Activated CD8-positive, alpha-beta memory T cell treated with anti-CD3 and anti-CD28 coated beads for 4 hours (primary cell): ENCODE data around the gene PEX11G.

Experiments
- DNase-seq, 2 donors: peaks; one replicate each; pipeline ENCODE4 v3.0.0-alpha.2; 2020; ENCODE audit warnings: low read depth in 2 of 2

The PEX11G gene

GRCh38 chr19:7494416-7495098 lies 5.7 kb upstream of the PEX11G start:
- no peak for DNase-seq

DNA sequence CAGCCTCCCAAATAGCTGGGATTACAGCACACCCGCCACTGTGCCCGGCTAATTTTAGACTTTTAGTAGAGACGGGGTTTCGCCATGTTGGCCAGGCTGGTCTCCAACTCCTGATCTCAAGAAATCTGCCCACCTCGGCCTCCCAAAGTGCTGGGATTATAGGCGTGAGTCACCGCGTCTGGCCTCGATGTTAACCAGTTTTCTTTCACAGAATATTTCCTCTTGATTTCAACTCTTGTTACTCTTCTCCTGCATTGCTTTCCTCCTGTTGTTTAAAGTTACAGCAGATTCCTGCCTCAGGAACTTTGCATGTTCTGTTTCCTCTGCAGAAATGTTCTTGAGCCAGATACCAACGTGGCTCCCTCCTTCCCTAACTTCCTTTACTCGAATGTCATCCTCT lies 3.7 kb upstream of the PEX11G start:
- DNase-seq: no peak

DNA sequence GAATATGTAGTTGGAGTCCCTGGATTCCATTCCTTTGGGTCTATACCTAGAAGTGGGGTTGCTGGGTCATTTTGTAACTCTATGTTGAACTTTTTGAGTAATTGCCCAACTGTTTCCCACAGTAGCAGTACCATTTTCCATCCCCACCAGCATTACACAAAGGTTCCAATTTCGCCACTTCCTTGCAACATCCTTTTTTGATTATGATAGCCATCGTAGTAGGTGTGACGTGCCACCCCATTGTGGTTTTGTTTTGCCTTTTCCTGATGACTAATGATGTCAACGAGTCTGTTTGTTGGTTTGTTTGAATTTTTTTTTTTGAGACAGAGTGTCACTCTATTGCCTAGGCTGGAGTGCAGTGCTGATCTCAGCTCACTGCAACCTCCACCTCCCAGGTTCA lies 3.3 kb upstream of the PEX11G start:
- DNase-seq: peak in 1 of 2 donors; percentile 38

DNA sequence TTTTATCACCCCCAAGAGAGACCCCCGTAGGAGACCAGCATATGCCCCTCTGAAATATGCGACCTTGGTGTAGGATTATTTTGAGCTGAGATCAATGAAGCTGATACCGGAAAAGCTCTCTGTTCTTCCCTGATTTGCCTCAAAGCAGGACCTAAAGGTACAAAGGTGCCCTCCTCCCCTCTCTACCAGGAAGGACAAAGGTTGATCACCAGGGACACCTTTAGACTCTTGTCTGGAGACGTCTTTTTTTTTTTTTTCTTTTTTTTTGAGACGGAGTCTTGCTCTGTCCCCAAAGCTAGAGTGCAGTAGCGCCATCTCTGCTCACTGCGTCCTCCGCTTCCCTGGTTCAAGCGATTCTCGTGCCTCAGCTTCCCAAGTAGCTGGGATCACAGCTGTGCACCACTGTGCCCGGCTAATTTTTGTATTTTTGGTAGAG lies 792 bp upstream of the PEX11G start:
- no peak for DNase-seq

DNA sequence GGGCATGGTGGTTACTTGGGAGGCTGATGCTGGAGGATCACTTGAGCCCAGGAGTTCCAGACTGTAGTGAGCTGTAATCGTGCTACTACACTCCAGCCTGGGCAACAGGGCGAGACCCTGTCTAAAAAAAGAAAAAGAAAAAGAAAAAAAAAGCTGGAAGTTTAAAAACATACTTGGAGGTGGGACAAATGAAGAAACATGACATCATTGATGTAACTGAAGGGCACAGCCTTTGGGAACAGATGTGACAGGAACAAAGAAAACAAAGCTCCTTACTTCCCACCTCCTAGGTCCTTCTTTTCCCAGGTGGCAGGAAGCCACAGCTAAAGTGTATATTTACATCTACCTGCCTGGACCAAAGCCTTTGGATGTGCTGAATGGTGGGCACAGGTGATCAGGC lies 1.9 kb downstream of the PEX11G start:
- no peak for DNase-seq

GRCh38 chr19:7483720-7484201 lies 5.1 kb downstream of the PEX11G start:
- no peak for DNase-seq

- no peak for DNase-seq
Observed at GRCh38 chr19:7482584-7483439, 6.0 kb downstream of the PEX11G start.

DNA sequence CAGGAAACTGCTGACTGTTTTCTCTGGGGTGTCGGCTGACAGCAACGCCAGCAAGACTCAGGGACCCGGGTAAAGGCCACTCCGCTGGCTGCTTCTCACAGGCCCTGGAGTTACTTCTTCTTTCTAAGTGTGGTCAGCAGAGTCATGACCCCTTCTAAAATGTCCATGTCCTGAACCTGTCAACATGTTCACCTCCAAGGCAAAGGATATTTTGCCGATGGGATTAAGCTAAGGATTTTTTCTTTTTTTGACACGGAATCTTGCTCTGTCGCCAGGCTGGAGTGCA lies 7.9 kb downstream of the PEX11G start:
- DNase-seq: no peak

- DNase-seq: no peak
Observed at GRCh38 chr19:7480222-7480969, 8.4 kb downstream of the PEX11G start.

DNA sequence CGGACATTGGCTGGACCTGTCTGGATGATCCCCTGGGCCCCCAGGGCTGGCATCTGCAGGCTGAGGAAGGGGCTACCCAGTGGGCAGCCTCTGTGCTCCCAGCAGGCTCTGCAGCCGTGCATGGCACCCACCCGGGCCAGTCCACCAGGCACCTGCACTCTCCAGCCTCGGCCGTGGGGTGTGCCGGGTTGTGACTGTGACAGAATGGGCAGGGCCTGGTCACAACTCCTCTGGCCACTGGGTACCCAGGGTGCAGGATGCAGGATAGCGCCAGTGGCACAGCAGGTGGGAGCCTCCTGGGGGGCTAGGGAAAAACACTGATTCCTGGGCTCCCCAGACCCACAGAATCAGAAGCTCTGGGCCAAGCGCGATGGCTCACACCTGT lies 10.0 kb downstream of the PEX11G start:
- DNase-seq: no peak

- DNase-seq: no peak
Observed at GRCh38 chr19:7478173-7478842, 10.5 kb downstream of the PEX11G start.

DNA sequence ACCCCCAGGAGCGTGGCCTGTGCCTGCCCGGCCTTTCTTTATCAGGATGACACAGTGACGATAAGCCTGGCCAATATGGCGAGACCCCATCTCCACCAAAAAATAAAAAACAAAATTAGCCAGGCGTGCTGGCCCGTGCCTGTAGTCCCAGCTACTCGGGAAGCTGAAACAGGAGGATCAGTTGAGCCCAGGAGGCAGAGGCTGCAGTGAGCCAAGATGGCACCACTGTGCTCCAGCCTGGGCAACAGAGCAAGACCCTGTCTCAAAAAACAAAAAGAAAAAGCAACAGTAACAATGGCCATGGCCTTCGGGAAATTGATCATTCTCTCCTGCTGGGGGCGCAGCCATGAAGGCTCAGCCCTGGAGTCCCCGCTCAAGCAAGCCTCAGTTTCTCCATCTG lies 11.1 kb downstream of the PEX11G start:
- DNase-seq: no peak

GRCh38 chr19:7476777-7477494 lies 11.9 kb downstream of the PEX11G start:
- no peak for DNase-seq

GRCh38 chr19:7476241-7476640 lies 12.6 kb downstream of the PEX11G start:
- no peak for DNase-seq

DNA sequence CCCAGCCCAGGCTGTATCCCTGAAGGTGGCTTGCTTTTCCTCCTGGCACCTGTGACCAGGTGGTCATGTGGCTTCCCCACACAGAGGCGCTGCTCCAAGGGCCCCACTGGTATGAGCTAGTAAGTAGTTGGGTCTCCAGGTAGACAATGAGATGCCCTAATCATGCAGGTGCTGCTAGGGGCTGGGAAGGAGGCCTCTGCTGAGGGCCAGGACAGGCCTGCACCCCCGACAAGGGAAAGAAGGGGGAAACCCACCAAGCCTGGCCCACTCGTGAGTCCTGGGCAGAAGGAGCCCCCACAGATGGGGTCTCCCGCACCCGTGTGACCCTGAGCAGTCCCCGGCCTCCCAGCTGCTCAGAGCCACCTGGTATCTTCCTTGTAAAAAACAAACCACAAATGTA lies 13.2 kb downstream of the PEX11G start:
- DNase-seq: no peak

DNA sequence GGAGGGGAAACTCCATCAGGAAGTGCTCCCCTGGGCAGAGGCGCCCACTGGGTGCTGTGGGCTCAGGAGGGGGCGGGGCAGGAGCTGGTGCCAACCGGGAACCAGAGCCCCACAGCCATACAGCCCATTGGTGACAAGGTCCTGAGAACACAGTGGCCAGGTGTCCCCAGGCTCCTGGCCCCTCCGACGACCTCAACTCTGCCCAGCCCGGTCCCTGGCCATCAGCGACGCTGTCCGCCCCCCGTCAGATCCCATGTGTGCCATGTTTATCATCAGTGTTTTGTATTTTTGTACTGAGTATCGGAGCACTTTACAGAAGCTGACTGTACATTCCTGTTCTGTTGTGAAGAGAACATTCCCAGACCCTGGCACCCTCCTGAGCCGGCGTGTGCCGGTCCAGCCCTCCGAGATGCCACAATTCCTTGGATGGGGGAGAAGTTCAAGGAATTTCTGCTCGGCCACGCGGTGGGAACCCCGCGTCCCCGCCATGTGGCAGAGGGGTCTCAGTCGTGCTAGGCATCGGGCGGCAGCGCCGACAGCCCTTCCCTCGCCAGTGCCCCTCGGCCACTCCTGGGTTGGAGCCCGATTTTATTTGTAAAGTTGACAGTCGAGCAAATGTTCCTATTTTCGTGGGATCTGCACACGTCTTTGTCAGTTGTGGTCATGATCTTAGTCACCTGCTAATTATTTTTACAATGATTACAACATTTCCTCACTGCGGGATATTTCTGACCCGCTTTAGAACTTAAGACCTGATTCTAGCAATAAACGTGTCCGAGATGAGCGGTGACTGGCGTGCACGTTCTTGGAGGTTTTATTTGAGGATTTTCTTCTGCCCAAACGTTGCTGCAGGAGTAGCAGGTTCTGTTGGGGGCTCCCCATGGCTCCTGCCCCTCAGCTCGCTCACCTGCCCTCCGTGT lies 16.9 kb downstream of the PEX11G start:
- DNase-seq: no peak

DNA sequence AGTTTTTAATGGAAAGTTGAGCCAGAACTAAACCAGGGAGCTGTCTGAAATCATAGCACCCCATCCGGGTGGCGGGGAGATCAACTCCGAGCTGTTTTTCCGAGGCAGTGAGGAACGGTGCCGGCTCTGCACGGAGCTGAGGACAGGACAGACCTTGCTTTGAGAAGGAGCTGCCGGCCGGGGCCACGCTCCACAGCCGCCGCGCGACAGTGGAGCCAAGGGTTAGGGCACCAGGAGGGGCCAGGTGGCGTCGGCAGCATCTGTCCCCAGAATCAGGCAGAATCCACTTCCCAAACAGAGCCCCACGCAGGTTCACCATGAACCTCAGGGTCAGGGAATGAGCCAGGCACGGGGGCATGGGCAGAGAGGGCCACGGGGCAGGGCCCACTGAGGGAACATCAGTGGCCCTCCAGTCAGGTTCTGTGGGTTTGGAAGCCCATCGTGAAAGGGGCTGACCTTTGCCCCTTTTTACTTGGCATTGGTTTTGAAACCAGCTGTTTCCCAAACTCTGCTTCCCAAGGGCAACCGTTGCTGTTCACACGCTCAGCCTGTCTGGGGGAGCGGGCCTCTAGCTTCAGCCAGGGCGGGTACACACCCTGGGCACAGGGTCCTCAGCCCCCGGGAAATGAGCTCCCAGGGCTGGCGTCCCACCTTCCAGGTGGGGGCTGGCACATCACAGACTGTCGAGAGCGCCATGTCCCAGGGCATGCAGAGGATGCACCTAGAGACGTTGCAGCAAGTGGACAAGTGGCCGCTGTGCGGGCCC lies 18.1 kb downstream of the PEX11G start:
- DNase-seq: no peak

DNA sequence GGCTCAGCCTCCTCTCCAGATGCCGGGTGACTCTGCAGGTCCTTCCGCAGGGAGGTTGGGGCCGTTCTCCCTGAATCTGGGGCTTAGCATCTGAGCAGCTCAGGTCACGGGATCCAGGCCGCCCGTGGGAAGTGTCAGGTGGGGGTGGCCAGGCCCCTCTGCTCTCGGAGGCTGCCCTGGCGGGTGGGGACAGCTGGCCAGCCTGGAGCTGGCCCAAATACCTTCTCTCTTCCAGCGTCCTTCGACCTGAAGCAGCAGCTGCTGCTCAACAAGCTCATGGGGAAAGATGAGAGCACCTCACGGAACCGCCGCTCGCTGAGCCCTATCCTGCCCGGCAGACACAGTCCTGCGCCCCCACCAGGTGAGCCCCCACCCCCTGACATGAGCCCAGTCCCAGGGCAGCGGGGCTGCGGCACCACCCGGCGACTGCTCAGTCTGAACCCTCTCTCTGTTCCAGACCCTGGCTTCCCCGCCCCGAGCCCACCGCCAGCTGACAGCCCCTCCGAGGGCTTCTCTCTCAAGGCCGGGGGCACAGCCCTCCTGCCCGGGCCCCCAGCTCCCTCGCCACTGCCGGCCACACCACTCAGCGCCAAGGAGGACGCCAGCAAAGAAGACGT lies 19.1 kb downstream of the PEX11G start:
- no peak for DNase-seq

GRCh38 chr19:7468840-7469239 lies 20.0 kb downstream of the PEX11G start:
- DNase-seq: no peak
